DMS 273 treated with DMSO at 0.1 percent for 48 hours (cell line): ENCODE data around the gene ADGRL2.
A peak's percentile ranks its signal among the peaks of the same experiment; 100 is the strongest.

Source experiments
- DNase-seq: peaks from one replicate; lab custom pipeline; 2025; lab: John Stamatoyannopoulos, UW

ADGRL2 gene

DNA sequence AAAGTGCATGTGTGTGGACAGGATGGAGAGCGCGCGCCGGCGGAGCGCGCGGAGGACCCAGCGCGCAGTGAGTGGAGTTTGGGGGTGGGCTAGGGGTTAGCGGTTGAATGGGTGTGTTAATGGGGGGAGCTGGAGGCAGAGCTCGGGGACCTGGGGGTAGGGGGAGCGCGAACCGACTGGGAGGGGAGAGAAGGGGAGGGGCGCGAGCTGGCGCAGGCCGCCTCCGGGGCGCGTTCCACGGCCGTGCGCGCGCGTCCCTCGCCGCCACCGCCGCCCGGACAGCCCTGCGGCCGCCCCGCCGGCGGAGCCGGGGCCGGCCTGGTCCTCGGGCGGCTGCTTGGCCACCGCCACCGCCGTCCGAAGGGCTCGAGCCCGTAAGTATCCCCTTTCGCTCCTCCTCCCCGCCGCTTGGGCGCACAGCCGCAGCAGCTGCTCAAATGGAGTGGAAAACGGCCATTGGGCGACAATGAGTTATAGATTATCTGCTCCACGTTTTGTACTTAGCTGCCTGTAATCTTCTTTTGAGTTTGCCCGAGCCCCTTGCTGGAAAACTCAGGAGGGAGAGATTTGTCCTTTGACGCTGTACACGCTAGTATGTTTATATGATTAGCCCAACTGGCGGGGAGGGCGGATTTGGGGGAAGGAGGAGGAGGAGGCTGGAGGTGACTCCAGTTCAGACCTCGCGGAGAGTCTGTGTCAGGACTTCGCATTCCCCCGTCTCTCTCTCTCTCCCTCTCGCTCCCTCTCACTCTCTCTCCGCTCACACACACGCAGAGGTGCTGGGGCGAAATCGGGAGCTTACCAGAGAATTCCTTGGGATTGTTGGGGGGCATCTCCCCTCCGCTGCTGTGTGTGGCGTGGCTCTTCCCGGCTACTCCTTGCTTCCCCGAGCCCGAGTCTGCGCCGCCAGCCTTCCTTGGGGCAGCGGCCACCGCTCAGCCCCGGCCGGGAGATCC lies at the start of gene ADGRL2:
ADGRL2 (plus strand) TSS at position 240 of the 956 bp plus-strand sequence. CDS start 36,051 bp downstream, outside the sequence.
- DNase-seq = peak; percentile 37

GRCh38 chr1:81752840-81753239 lies 47.9 kb upstream of the ADGRL2 start:
- DNase-seq = no peak

- no peak for DNase-seq
These were observed 46.3 kb upstream of the ADGRL2 start for GRCh38 chr1:81754424-81754823.

GRCh38 chr1:81756872-81757271 lies 43.9 kb upstream of the ADGRL2 start:
- no peak for DNase-seq

GRCh38 chr1:81757398-81758020 lies 43.2 kb upstream of the ADGRL2 start:
- DNase-seq = no peak

DNA sequence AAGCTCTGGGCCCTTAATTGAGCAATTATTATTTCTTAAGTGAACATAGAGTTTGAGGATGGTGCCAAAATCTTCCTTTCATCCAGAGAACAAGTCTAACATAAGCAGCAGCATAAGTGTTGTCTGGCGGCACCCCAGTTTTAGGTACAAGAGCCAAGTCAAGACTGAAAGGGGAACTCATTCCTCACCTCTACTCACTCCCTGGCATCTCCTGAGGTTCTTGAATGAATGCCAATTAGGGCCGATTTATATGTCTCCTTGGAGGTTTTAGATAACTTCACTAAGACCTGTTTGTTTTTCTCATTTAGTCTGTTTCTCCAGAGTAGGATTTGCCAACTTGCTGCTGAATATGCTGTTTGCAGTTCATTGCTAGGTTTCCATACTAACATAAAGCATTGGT lies 42.6 kb upstream of the ADGRL2 start:
- no peak for DNase-seq

DNA sequence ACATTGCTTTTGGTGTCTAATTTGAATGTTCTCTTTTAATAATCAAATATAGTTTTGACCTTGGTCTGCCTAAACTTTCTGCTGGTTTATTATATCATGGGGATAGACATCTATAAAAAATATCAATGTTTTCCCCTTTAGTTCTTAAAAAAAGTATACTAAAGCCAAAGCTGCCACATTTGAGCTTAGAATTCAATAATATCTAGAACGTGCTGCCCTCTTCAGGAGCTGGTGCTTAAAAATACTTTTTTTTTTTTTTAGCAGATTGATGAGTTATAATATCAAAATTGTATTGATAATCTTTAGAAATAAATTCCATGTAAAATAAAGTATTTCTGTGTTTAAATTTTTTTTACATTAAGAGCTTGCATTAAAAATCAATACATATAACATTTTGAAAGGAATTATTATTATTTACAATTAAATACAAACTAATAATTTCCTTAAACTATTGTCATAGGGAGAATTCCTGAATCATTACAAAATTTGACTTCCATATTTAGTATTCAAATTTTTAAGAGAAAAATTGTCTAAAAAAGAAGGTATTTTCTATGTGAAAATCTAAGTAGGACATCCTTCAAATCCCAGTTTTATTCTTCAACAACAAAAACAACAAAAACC lies 40.1 kb upstream of the ADGRL2 start:
- DNase-seq = no peak

GRCh38 chr1:81775510-81775909 lies 25.2 kb upstream of the ADGRL2 start:
- DNase-seq = no peak

DNA sequence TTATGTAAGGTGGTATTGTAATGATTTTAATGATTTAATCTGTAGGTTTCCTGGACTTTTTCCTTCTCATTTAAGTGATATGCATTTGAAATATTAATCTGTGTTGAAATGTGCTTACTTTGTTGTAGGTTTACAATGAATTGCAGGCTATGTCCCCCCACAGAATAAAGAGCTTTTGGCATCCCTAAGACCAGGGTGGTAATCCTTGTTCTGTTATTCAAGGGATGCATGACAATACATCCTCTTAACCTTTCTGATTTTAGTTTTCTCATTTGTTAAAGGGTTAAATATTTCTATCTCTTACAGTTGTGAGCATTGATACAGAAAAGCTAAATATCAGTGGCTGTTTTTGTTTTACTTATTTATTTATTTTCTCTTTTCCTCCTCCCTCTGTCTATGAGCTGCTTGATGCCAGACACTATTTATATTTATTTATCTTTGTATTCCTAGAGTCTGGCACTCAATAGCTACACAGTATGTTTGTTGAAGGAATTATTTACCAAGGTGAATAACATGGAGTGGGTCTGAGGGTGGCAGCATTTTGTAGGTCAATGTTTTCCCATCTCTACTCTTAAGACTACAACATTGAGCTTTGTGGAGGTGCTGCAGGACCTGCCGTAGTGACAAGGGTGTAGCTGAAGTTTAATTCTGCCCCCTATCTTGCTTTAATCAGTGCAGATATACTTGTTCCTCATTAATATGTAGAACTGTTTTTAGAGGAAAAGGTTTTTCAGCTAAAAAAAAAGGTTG lies 19.9 kb upstream of the ADGRL2 start:
- DNase-seq = no peak

GRCh38 chr1:81781749-81782148 lies 19.0 kb upstream of the ADGRL2 start:
- DNase-seq = no peak

DNA sequence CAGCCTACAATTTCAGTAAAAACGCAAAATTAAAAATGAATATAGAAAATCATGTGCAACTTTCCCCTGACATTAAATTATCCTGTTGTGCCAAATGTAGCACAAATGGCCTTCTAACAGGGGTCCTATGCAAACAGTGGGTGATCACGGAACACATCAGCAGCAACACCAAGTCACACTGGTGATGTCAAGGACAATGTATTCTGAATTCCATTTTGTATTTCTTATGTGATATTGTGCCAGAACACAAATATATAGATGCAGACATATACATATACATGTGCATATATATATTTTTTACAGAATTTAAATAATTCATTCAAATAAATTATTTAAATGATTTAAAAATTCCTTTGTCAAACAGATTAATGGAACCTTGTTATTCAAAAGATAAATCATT lies 8.6 kb upstream of the ADGRL2 start:
- no peak for DNase-seq

GRCh38 chr1:81797701-81798100 lies 3.0 kb upstream of the ADGRL2 start:
- DNase-seq = no peak

DNA sequence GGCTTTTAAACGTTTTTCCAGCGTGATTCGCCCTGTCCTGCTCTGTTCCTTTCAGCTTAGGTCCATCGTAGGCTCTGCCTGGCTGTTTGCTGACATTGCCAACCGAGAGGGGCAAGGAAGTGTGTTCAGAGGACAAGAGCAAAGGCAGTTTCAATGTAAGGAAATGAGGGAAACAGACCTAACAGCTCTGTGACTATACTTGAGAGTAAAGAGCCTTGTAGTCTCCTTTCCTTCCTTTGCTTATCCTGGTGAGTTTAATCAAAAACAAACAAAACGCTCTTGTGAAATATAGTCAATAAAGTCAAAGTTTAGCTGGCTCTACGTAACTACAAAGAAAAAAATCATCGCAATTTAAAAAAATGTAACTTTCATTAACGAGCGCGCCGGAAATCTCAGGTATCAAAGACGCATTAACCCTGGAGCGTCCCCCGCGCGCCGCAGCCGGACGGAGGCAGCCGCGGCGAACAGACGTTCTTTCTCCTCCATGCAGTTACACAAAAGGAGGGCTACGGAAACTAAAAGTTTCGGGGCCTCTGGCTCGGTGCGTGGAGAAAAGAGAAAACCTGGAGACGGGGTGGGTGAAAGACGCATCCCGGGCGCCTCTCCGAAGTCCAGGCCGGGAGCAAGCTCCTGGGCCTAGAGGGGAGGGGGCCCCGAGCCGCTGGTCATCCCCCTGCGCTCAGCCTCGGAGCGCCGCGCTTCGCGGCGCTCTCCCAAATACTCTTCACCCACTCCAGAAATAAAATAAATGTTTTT lies 617 bp upstream of the ADGRL2 start:
- DNase-seq = no peak

DNA sequence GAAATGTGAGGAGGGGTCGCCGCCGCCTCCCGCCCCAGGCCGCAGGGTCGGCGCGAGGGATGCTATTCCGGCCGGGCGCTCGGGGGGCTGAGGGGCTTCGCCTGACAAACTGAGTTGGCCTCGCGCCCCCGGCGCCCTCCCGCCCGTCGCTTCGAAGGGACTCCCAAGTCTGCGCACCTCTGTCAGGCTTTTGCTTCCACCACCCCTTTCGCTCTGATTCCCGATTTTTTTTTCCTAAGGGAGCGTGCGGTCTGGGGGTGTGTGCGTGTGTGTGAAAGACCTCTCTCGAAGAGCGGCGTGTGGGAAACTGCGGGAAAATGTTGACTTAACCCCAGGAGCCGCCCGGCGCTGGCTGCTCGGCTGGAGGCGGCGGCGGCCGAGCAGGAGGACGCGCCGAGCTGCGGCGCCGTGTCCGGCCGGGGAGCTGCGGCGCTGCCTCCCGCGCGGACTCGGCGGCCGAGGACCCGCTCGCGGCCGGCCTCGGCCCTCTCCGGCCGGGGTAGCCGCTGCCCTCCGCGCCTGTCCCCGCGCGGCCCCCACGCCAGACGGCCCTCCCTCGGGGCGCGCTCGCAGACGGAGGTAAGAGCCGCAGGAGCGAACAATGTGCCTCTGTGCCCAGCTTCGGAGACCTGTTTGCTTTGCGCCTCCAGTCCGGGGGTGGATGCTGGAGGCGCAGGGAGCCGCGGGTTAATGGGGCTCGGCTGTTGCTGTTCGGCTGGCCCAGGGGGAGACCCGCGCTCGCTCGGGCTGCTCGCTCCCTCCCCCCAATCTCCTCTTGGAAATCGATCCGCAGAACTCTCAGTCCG lies 1.1 kb downstream of the ADGRL2 start:
- no peak for DNase-seq

DNA sequence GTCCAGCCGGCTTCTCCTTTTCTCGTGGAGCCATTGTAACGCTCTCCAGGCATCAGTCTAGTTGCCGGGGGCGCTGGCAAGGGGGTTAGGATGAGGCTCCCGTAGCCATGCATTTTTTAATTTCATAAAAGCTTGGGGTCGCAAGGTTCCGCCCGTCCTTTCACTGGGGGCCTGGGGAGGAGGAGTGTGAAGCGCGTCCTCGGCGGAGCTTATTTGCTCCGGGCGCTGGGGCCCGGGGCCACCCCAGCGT lies 1.6 kb downstream of the ADGRL2 start:
- DNase-seq = no peak

DNA sequence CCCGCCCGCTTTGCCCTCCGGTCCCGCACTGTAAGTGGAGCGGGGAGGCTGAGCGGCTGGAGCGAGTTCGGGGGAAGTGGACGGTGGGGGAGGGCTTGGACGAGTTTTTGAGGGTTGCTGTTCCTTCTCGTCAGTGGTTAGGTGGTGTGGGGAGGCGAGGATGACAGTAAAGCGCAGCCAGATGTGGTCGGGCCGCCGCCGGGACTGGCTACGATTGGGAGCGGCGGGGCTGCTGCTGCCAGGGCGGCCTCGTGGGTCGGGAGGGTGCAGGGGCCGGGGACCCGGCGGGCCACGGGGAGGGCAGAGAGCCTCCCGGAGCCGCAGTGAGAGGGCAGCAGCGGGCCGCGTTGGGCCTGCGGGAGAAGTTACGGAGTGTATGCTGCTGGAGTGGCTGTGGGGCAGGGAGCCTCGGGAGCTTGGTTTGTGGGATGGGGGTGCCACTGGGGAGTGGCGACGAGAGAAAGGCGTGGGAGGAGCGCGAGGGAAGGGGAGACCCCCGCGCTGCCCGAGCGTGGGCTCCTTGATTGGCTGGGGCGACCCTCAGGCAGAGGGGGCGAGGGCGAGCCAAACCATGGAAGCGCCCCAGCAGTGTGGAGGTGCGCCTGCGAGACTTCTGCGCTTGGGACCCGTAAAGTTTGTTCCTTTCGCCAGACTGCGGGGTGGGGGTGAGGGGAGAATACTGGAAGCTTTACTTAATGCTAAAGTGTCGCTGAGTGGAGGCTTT lies 2.1 kb downstream of the ADGRL2 start:
- no peak for DNase-seq

DNA sequence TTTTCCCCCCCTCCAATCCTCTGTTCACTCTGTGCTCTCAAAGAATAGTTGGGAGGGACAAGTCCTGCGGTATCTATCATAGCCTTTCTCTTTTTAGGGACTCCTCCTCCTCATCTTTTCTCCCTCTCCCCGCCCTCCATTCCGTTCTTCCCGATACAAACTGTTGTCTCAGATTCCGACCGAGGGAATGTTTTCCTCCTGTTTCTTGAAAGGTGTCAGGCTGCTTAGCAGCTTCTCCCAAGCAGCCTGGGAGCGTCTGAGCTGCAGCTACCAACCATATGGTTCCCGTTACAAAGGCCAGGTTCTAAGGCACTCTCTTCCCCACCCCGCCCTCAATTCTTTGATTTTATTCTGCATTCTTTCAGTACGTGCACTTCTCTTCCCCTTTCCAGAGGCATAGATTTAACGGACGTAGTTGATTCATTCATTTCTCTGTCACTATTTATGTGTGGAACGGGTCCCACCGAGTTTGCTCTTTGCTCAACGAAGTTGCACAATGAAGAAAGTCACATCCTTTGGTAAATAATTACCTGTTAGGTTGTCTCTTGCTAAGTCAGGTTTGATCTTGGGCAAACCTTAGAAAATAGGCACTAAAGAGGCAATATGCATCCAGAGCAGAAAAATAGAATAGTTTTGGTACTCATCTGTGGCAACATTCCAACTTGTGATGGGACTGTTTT lies 2.8 kb downstream of the ADGRL2 start:
- no peak for DNase-seq

- DNase-seq = no peak
These were observed 3.6 kb downstream of the ADGRL2 start for GRCh38 chr1:81804312-81804711.

DNA sequence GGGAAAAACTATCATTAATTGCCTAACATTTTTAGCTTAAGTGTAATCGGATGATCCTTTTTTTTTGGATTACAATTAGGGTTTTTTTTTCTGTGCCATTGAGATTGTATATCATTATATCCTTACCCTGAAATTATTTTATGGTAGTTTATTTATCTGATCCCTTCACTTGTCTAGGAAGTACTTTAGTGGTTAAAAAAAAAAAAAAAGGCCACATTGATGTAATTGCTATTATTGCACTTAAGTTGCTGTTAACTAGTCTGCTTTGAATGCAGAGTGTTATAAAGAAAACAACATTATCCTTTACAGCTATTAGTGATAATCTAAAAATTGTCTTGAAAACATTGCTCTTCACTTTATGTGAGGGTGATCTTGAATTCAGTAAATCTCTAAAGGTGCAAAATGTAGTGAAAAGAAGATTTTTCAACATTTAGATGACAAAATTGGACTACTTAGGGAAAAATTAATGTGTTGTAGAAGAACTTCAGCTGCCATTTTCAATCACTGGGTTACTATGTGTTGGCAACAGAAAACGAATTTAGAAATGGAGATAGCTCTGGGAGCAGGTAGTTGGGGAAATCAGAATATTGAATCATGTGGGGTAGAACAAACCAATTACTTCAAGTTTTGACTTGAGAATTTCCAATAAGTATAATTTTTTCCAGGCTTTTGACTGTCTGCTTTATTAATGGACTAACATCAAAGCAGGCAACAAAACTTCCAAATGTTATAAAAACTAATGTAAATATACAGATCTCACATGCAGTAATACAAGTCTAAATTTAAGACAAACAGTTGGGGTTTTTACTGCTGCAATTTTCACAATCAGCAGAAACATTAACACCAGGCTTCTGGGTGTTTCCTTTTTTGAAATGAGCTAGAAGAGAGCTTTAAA lies 5.0 kb downstream of the ADGRL2 start:
- DNase-seq = no peak
